Activated CD4-positive, alpha-beta T cell treated with anti-CD3 and anti-CD28 coated beads, Interleukin-2, amount 10 ng/mL, durations not matched to agents 7 days and 5 days (primary cell): ENCODE measurements around the gene PLXND1. TPM values are rescaled to one million over a fixed set of nuclear protein-coding genes. Genes with fewer than 3 reads are reported as not detected.
A peak's percentile ranks its signal among the peaks of the same experiment; 100 is the strongest.

Source experiments
- CTCF ChIA-PET: fragments of 350-600 bp; sonication (Branson Sonifier 250); formaldehyde crosslinking; loops from one replicate; lab custom pipeline; 2021; ENCODE audit warnings: antibody characterized with exemption; lab: Charles Lee
- POLR2A ChIA-PET: fragments of 350-600 bp; sonication (Branson Sonifier 250); formaldehyde crosslinking; loops from one replicate; lab custom pipeline; 2021; ENCODE audit warnings: antibody characterized with exemption; lab: Charles Lee
- DNase-seq: peaks from one replicate; pipeline ENCODE4 v3.0.0-alpha.2; 2020
- H3K27ac Mint-ChIP-seq: one replicate; pipeline ENCODE4 v1.8.0; 2021; ENCODE audit warnings: mild to moderate bottlenecking, moderate library complexity, mixed read lengths
- H3K27me3 Mint-ChIP-seq: one replicate; pipeline ENCODE4 v1.8.0; 2021; ENCODE audit warnings: mixed read lengths
- H3K36me3 Mint-ChIP-seq: one replicate; pipeline ENCODE4 v1.8.0; 2021; ENCODE audit warnings: low read depth, mixed read lengths
- H3K4me1 Mint-ChIP-seq: one replicate; pipeline ENCODE4 v1.8.0; 2021; ENCODE audit warnings: mixed read lengths
- H3K4me3 Mint-ChIP-seq: one replicate; pipeline ENCODE4 v1.8.0; 2021; ENCODE audit warnings: mild to moderate bottlenecking, moderate library complexity, mixed read lengths
- H3K9me3 Mint-ChIP-seq: one replicate; pipeline ENCODE4 v1.8.0; 2021; ENCODE audit warnings: mixed read lengths
- total RNA-seq, 2 experiments: library from RNA; stranded (reverse); gene quantifications; one replicate each; pipeline ENCODE4 v1.2.3, GENCODE V29; 2021

Gene PLXND1
- total RNA-seq, 2 experiments from 2014 or later = 1.2 to 1.4 TPM

GRCh38 chr3:129609591-129610182 is 3.2 kb upstream of the PLXND1 start:
- CTCF ChIA-PET = interaction anchor here (1.0 kb wide), 1 partner anchor 17 kb away, joined by 4 read pairs; no protein-coding TSS in a partner anchor
- no peak overlapping the region for H3K4me3 Mint-ChIP-seq
- POLR2A ChIA-PET = no interaction called here
- peaks cover 38% of the 10 kb centered on the region for H3K27me3 Mint-ChIP-seq
- H3K4me1 Mint-ChIP-seq = peaks cover 11% of the 10 kb centered on the region
- H3K9me3 Mint-ChIP-seq = no peaks in the 10 kb centered on the region
- H3K36me3 Mint-ChIP-seq = no peaks in the 10 kb centered on the region
- no peak for DNase-seq
- H3K27ac Mint-ChIP-seq = no peak overlapping the region

- H3K9me3 Mint-ChIP-seq = no peaks in the 10 kb centered on the region
- H3K36me3 Mint-ChIP-seq = no peaks in the 10 kb centered on the region
- ChIA-PET CTCF (interaction anchor here (1.0 to 1.5 kb wide), 2 partner anchors 16 to 33 kb away, joined by 3 to 4 read pairs; no protein-coding TSS in a partner anchor), POLR2A (no interaction called here)
- DNase-seq = no peak
- no peak overlapping the region for H3K27ac Mint-ChIP-seq
- H3K4me1 Mint-ChIP-seq = peaks cover 11% of the 10 kb centered on the region
- H3K27me3 Mint-ChIP-seq = peaks cover 44% of the 10 kb centered on the region
- no peak overlapping the region for H3K4me3 Mint-ChIP-seq
These were observed 2.6 kb upstream of the PLXND1 start for GRCh38 chr3:129608936-129609590.

GRCh38 chr3:129608087-129608935 is 1.8 kb upstream of the PLXND1 start:
- DNase-seq = no peak
- Mint-ChIP-seq H3K27me3 (peaks cover 51% of the 10 kb centered on the region), H3K36me3 (no peaks in the 10 kb centered on the region), H3K4me3 (no peak overlapping the region), H3K9me3 (no peaks in the 10 kb centered on the region), H3K4me1 (peaks cover 11% of the 10 kb centered on the region), H3K27ac (no peak overlapping the region)
- CTCF ChIA-PET = interaction anchor here (1.0 to 1.5 kb wide), 2 partner anchors 16 to 32 kb away, joined by 3 to 4 read pairs; no protein-coding TSS in a partner anchor
- POLR2A ChIA-PET = no interaction called here

GRCh38 chr3:129607391-129608068 is 1.1 kb upstream of the PLXND1 start:
- ChIA-PET POLR2A (no interaction called here), CTCF (interaction anchor here (1.5 kb wide), 1 partner anchor 31 kb away, joined by 3 read pairs; no protein-coding TSS in a partner anchor)
- no peak for DNase-seq
- Mint-ChIP-seq H3K27ac (no peak overlapping the region), H3K4me3 (peak overlapping the region; percentile 70), H3K9me3 (no peaks in the 10 kb centered on the region), H3K4me1 (peaks cover 11% of the 10 kb centered on the region), H3K27me3 (peaks cover 56% of the 10 kb centered on the region), H3K36me3 (no peaks in the 10 kb centered on the region)

- H3K4me1 Mint-ChIP-seq = peaks cover 11% of the 10 kb centered on the region
- POLR2A ChIA-PET = no interaction called here
These were observed 397 bp downstream of the PLXND1 start for GRCh38 chr3:129605922-129606635.

GRCh38 chr3:129605203-129605921 is 1.1 kb downstream of the PLXND1 start:
- peaks cover 68% of the 10 kb centered on the region for H3K27me3 Mint-ChIP-seq
- DNase-seq = peak; percentile 27
- peak overlapping the region; percentile 60 for H3K27ac Mint-ChIP-seq
- no peaks in the 10 kb centered on the region for H3K9me3 Mint-ChIP-seq
- H3K36me3 Mint-ChIP-seq = no peaks in the 10 kb centered on the region
- ChIA-PET POLR2A (no interaction called here), CTCF (interaction anchor here (0.7 to 0.8 kb wide), 2 partner anchors 9 to 12 kb away, joined by 3 read pairs; no protein-coding TSS in a partner anchor)
- peaks cover 11% of the 10 kb centered on the region for H3K4me1 Mint-ChIP-seq
- H3K4me3 Mint-ChIP-seq = peak overlapping the region; percentile 72

More at GRCh38 chr3:129605922-129606635, 397 bp downstream of the PLXND1 start:
- H3K4me3 Mint-ChIP-seq = peak overlapping the region; percentile 72
- H3K9me3 Mint-ChIP-seq = no peaks in the 10 kb centered on the region
- no peak for DNase-seq
- peaks cover 66% of the 10 kb centered on the region for H3K27me3 Mint-ChIP-seq
- H3K27ac Mint-ChIP-seq = peak overlapping the region; percentile 60
- no peaks in the 10 kb centered on the region for H3K36me3 Mint-ChIP-seq
- CTCF ChIA-PET = interaction anchor here (0.7 to 0.8 kb wide), 2 partner anchors 10 to 11 kb away, joined by 3 read pairs; no protein-coding TSS in a partner anchor

- no peaks in the 10 kb centered on the region for H3K36me3 Mint-ChIP-seq
- no peak for DNase-seq
- no peak overlapping the region for H3K4me3 Mint-ChIP-seq
- H3K9me3 Mint-ChIP-seq = no peaks in the 10 kb centered on the region
- H3K4me1 Mint-ChIP-seq = peaks cover 11% of the 10 kb centered on the region
- POLR2A ChIA-PET = no interaction called here
- peaks cover 72% of the 10 kb centered on the region for H3K27me3 Mint-ChIP-seq
- CTCF ChIA-PET = interaction anchor here (0.6 to 2.7 kb wide), 2 partner anchors 10 to 868 kb away, joined by 3 to 9 read pairs; no protein-coding TSS in a partner anchor
- H3K27ac Mint-ChIP-seq = no peak overlapping the region
These were observed 1.7 kb downstream of the PLXND1 start for GRCh38 chr3:129604767-129605166.

GRCh38 chr3:129603991-129604749 is 2.3 kb downstream of the PLXND1 start:
- no peaks in the 10 kb centered on the region for H3K9me3 Mint-ChIP-seq
- no peak for DNase-seq
- H3K4me3 Mint-ChIP-seq = no peak overlapping the region
- H3K27me3 Mint-ChIP-seq = peaks cover 71% of the 10 kb centered on the region
- ChIA-PET POLR2A (no interaction called here), CTCF (interaction anchor here (0.6 to 2.7 kb wide), 2 partner anchors 10 to 867 kb away, joined by 3 to 9 read pairs; no protein-coding TSS in a partner anchor)
- peaks cover 11% of the 10 kb centered on the region for H3K4me1 Mint-ChIP-seq
- no peaks in the 10 kb centered on the region for H3K36me3 Mint-ChIP-seq
- no peak overlapping the region for H3K27ac Mint-ChIP-seq

GRCh38 chr3:129603561-129603942 is 2.9 kb downstream of the PLXND1 start:
- no peak for DNase-seq
- Mint-ChIP-seq H3K36me3 (no peaks in the 10 kb centered on the region), H3K9me3 (no peaks in the 10 kb centered on the region), H3K27ac (no peak overlapping the region), H3K4me3 (no peak overlapping the region), H3K4me1 (peaks cover 11% of the 10 kb centered on the region), H3K27me3 (peaks cover 69% of the 10 kb centered on the region)
- ChIA-PET CTCF (interaction anchor here (2.7 kb wide), 1 partner anchor 9 kb away, joined by 9 read pairs; no protein-coding TSS in a partner anchor), POLR2A (no interaction called here)

- H3K27ac Mint-ChIP-seq = no peak overlapping the region
- DNase-seq = no peak
- POLR2A ChIA-PET = no interaction called here
- no peaks in the 10 kb centered on the region for H3K9me3 Mint-ChIP-seq
- peaks cover 9% of the 10 kb centered on the region for H3K4me1 Mint-ChIP-seq
- peaks cover 68% of the 10 kb centered on the region for H3K27me3 Mint-ChIP-seq
- H3K36me3 Mint-ChIP-seq = no peaks in the 10 kb centered on the region
- H3K4me3 Mint-ChIP-seq = no peak overlapping the region
- CTCF ChIA-PET = interaction anchor here (2.7 kb wide), 1 partner anchor 8 kb away, joined by 9 read pairs; no protein-coding TSS in a partner anchor
These were observed 3.5 kb downstream of the PLXND1 start for GRCh38 chr3:129602730-129603560.
